HG02759 (cell line): ENCODE results near the gene PCDHB14.
"Not testable (repeated sequence)": the region's sequence is repeated elsewhere in the genome, so short reads cannot be mapped to it uniquely, and the experiment has no call there.

Experiments
- ATAC-seq: cut with Tn5 transposase; IDR thresholded peaks from one replicate; pipeline ENCODE4 v1.9.1; 2021; ENCODE audit warnings: mild to moderate bottlenecking, moderate library complexity; ENCODE audit not compliant: unreplicated experiment

PCDHB14 gene

DNA sequence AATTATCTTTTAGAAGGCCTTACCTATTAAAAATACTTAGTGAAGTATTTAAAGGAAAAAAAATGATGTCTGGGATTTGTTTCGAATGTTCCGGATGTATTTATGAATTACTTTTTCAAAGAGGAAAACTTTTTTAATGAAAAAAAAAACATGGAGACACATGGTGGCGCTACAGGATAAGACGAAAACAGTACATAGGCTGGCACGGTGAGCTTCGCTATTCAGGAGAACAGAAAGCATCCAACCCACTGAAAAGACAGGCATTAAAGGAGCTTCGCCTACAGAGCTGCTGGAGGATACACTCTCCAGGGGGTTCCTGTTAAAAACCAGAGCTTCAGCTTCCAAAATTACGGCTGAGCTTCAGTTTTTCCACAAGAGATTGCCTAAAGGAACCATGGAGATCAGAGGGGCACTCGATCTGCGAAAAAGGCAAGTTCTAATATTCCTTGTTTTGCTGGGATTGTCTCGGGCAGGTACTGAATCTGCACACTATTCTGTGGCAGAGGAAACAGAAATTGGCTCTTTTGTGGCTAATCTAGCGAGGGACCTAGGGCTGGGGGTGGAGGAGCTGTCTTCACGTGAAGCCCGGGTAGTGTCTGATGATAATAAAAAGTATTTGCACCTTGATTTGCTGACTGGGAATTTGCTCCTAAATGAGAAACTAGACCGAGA, at the start of gene PCDHB14:
Gene PCDHB14 (plus strand): TSS at position 232 of the 672 bp plus-strand sequence. CDS start 163 bp downstream, at position 395.
- no peak for ATAC-seq

DNA sequence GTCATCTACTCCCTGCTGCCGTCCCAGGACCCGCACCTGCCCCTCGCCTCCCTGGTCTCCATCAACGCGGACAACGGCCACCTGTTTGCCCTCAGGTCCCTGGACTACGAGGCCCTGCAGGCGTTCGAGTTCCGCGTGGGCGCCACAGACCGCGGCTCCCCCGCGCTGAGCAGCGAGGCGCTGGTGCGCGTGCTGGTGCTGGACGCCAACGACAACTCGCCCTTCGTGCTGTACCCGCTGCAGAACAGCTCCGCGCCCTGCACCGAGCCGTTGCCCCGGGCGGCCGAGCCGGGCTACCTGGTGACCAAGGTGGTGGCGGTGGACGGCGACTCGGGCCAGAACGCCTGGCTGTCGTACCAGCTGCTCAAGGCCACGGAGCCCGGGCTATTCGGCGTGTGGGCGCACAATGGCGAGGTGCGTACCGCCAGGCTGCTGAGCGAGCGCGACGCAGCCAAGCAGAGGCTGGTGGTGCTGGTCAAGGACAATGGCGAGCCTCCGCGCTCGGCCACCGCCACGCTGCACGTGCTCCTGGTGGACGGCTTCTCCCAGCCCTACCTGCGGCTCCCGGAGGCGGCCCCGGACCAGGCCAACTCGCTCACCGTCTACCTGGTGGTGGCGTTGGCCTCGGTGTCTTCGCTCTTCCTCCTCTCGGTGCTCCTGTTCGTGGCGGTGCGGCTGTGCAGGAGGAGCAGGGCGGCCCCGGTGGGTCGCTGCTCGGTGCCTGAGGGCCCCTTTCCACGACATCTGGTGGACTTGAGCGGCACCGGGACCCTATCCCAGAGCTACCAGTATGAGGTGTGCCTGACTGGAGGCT, 48.6 kb upstream of the PCDHB14 start:
- ATAC-seq, result not testable (repeated sequence)

DNA sequence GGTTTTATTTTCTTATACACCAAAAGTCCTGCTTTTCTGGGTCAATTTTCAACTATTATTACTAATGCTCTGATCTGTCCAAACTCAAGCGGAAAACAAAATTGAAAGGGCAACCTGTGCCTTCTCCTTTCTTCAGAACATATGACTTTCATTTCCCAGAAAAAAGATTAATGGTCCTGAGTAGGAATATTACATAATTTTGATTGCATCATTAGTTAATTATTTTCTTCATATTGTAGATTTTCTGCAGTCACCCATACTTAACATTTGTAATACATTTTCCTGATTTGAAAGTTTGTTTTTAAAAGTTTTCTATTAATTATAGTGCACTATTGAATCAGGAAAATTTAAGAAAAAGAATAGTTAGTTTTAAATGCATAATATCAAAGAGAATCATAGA, 47.2 kb upstream of the PCDHB14 start:
- ATAC-seq, result no peak

DNA sequence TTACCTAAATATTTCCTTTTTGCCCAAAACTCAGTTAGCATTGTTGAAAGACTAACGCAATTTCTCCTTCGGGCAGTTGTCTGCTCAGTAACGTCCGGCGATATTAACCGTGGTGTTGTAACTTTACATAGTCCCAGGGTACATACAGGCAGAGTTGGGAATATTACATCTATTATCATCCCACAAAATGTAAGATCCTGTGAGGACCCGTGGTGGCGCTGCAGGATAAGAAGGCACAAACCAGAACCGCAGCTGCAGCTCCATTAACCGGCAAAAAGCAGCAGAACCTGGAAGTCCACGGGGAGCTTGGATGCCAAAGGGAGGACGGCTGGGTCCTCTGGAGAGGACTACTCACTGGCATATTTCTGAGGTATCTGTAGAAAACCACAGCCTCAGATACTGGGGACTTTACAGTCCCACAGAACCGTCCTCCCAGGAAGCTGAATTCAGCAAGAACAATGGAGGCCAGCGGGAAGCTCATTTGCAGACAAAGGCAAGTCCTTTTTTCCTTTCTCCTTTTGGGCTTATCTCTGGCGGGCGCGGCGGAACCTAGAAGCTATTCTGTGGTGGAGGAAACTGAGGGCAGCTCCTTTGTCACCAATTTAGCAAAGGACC, 45.5 kb upstream of the PCDHB14 start, which contains the start of gene PCDHB8:
Gene PCDHB8 (plus strand): TSS at position 214 of the 615 bp plus-strand sequence. CDS start 245 bp downstream, at position 459.
- ATAC-seq, result not testable (repeated sequence)

DNA sequence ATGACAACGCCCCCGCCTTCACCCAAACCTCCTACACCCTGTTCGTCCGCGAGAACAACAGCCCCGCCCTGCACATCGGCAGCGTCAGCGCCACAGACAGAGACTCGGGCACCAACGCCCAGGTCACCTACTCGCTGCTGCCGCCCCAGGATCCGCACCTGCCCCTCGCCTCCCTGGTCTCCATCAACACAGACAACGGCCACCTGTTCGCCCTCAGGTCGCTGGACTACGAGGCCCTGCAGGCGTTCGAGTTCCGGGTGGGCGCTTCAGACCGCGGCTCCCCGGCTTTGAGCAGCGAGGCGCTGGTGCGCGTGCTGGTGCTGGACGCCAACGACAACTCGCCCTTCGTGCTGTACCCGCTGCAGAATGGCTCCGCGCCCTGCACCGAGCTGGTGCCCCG, 43.8 kb upstream of the PCDHB14 start:
- not testable (repeated sequence) for ATAC-seq

DNA sequence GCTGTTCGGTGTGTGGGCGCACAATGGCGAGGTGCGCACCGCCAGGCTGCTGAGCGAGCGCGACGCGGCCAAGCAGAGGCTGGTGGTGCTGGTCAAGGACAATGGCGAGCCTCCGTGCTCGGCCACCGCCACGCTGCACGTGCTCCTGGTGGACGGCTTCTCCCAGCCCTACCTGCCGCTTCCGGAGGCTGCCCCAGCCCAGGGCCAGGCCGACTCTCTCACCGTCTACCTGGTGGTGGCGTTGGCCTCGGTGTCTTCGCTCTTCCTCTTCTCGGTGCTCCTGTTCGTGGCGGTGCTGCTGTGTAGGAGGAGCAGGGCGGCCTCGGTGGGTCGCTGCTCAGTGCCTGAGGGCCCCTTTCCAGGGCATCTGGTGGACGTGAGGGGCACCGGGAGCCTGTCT, 43.3 kb upstream of the PCDHB14 start:
- not testable (repeated sequence) for ATAC-seq

DNA sequence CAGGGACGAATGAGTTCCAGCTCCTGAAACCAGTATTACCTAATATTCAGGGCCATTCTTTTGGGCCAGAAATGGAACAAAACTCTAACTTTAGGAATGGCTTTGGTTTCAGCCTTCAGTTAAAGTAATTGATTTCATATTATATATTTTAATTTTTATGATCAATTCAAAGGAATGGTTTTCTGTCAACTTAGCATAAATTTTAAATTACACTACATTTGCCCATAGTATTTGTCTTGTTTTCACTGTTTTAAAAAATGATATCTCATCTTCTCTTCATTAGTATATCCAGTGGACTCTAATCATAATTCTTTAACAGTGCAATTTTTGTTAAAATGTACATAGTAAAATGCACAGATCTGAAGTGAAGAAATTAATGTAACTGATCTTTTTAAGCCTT, 42.8 kb upstream of the PCDHB14 start:
- ATAC-seq, result no peak

DNA sequence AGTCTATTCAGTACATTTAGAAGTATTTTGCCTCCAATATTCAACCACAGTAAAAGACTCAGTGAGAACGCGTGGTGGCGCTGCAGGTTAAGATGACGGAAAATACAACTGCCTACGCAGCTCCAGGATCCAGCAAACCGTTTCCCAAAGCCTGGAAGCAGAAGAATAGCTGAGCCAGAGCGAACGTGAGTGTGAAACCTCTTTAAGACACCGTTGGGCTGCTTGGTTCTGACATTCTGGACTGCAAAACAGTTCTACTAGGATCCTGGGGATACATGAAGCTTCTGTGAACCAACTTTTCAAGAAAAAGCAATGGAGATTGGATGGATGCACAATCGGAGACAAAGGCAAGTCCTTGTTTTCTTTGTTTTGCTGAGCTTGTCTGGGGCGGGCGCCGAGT, 40.9 kb upstream of the PCDHB14 start, which contains the start of gene PCDHB16:
Gene PCDHB16 (plus strand): TSS at position 140 of the 400 bp plus-strand sequence. CDS start 173 bp downstream, at position 313.
- ATAC-seq, result no peak

DNA sequence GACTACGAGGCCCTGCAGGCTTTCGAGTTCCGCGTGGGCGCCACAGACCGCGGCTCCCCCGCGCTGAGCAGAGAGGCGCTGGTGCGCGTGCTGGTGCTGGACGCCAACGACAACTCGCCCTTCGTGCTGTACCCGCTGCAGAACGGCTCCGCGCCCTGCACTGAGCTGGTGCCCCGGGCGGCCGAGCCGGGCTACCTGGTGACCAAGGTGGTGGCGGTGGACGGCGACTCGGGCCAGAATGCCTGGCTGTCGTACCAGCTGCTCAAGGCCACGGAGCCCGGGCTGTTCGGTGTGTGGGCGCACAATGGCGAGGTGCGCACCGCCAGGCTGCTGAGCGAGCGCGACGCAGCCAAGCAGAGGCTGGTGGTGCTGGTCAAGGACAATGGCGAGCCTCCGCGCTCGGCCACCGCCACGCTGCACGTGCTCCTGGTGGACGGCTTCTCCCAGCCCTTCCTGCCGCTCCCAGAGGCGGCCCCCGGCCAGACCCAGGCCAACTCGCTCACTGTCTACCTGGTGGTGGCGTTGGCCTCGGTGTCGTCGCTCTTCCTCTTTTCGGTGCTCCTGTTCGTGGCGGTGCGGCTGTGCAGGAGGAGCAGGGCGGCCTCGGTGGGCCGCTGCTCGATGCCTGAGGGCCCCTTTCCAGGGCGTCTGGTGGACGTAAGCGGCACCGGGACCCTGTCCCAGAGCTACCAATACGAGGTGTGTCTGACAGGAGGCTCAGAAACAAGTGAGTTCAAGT, 38.9 kb upstream of the PCDHB14 start:
- not testable (repeated sequence) for ATAC-seq

DNA sequence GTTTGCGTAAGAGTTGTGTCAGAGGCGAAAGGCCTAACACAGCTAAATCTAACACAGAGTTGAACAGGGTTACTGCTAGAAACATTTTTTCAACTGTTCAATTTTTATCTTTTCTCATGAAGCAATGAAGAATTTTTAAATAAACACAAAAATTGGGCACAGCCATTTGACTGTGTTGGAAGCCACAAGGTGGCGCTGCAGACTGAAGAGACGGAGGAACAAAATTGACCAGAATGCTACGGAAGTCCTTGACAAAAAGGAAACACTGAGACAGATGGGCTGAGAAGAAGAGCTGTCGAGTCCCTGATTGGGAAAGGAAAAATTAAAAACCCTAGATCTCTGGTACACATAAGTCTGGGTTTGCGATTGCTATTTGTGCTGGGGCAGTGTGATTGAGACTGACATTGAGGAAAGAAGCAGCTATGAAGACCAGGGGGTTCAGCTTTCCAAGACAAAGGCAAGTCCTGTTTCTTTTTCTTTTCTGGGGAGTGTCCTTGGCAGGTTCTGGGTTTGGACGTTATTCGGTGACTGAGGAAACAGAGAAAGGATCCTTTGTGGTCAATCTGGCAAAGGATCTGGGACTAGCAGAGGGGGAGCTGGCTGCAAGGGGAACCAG, 36.1 kb upstream of the PCDHB14 start, which contains the start of gene PCDHB9:
Gene PCDHB9 (plus strand): TSS at position 265 of the 616 bp plus-strand sequence. CDS start 158 bp downstream, at position 423.
- ATAC-seq, result no peak

DNA sequence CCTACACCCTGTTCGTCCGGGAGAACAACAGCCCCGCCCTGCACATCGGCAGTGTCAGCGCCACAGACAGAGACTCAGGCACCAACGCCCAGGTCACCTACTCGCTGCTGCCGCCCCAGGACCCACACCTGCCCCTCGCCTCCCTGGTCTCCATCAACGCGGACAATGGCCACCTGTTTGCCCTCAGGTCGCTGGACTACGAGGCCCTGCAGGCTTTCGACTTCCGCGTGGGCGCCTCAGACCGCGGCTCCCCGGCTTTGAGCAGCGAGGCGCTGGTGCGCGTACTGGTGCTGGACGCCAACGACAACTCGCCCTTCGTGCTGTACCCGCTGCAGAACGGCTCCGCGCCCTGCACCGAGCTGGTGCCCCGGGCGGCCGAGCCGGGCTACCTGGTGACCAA, 34.5 kb upstream of the PCDHB14 start:
- ATAC-seq, result not testable (repeated sequence)

DNA sequence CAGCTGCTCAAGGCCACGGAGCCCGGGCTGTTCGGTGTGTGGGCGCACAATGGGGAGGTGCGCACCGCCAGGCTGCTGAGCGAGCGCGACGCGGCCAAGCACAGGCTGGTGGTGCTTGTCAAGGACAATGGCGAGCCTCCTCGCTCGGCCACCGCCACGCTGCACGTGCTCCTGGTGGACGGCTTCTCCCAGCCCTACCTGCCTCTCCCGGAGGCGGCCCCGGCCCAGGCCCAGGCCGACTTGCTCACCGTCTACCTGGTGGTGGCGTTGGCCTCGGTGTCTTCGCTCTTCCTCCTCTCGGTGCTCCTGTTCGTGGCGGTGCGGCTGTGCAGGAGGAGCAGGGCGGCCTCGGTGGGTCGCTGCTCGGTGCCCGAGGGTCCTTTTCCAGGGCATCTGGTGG, 34.0 kb upstream of the PCDHB14 start:
- ATAC-seq, result not testable (repeated sequence)

DNA sequence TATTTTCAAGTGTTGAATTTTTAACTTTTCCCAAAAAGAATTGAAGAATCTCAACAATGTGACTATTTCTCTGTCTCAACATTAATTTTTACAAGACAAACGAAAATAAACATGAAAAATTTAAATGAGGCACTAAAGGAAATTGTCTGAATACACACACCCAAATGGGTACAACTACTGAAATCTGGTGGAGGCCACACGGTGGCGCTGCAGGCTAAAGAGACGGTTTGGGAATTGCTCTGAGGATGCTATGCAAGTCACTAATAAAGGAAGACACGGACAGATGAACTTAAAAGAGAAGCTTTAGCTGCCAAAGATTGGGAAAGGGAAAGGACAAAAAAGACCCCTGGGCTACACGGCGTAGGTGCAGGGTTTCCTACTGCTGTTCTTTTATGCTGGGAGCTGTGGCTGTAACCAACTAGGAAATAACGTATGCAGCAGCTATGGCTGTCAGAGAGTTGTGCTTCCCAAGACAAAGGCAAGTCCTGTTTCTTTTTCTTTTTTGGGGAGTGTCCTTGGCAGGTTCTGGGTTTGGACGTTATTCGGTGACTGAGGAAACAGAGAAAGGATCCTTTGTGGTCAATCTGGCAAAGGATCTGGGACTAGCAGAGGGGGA, 30.9 kb upstream of the PCDHB14 start, which contains the start of gene PCDHB10:
Gene PCDHB10 (plus strand): TSS at position 244 of the 616 bp plus-strand sequence. CDS start 200 bp downstream, at position 444.
- ATAC-seq, result no peak

DNA sequence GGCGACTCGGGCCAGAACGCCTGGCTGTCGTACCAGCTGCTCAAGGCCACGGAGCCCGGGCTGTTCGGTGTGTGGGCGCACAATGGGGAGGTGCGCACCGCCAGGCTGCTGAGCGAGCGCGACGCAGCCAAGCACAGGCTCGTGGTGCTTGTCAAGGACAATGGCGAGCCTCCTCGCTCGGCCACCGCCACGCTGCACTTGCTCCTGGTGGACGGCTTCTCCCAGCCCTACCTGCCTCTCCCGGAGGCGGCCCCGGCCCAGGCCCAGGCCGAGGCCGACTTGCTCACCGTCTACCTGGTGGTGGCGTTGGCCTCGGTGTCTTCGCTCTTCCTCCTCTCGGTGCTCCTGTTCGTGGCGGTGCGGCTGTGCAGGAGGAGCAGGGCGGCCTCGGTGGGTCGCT, 28.8 kb upstream of the PCDHB14 start:
- ATAC-seq, result not testable (repeated sequence)

DNA sequence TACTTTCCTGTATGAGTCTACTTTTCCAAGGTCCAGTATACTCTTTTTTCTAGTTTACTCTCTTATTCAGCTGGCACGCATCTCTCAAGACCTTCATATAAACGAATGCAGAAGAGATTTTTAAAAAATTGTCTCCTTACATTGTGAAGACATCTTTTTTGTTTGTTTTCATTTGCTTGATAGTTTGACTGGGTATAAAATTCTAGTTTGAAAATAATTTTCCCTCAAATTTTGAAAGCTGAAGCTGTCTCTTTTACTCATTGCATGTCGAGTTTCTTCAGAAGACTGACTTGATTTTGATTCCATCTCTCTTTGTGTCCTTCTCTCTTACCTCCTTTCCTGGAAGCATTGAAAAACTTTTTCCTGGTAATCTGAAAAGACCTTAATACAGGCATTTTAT, 26.8 kb upstream of the PCDHB14 start:
- ATAC-seq, result no peak

DNA sequence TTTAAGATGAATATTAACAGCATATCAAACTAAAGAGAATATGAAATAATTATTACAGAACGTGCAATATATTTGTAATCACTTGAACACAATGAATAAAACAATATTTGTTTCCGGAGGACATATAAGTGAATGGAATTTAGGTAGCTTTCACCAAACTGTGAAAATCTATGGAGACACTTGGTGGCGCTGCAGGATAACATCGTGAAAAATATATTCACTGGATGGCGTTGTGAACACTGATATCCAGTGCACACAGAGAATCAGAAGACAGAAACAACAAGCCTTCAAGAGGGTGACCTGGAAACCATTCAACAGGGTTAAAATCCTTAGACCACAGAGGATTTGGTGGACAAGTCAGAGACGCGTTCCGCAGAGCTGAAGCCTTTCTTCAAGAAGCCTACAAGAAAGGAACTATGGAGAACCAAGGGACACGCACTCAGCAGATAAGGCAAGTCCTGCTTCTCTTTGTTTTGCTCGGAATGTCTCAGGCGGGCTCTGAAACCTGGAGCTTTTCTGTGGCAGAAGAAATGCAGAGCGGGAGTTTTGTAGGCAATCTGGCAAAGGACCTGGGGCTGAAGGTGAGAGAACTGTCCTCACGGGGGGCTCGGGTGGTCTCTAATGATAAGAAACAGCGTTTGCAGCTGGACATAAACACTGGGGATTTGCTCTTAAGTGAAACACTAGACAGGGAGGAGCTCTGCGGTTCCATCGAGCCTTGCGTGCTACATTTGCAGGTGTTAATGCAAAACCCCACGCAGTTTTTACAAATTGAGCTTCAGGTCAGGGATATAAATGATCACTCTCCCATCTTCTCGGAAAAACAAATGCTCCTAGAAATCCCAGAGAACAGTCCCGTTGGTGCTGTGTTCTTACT, 23.5 kb upstream of the PCDHB14 start, which contains the start of gene PCDHB11:
Gene PCDHB11 (plus strand): TSS at position 269 of the 877 bp plus-strand sequence. CDS start 148 bp downstream, at position 417.
- ATAC-seq, result no peak

DNA sequence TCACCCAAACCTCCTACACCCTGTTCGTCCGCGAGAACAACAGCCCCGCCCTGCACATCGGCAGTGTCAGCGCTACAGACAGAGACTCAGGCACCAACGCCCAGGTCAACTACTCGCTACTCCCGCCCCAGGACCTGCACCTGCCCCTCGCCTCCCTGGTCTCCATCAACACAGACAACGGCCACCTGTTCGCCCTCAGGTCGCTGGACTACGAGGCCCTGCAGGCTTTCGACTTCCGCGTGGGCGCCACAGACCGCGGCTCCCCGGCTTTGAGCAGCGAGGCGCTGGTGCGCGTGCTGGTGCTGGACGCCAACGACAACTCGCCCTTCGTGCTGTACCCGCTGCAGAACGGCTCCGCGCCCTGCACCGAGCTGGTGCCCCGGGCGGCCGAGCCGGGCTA, 22.0 kb upstream of the PCDHB14 start:
- not testable (repeated sequence) for ATAC-seq

DNA sequence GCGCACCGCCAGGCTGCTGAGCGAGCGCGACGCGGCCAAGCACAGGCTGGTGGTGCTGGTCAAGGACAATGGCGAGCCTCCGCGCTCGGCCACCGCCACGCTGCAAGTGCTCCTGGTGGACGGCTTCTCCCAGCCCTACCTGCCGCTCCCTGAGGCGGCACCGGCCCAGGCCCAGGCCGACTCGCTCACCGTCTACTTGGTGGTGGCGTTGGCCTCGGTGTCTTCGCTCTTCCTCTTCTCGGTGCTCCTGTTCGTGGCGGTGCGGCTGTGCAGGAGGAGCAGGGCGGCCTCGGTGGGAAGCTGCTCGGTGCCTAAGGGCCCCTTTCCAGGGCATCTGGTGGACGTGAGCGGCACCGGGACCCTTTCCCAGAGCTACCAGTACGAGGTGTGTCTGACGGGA, 21.5 kb upstream of the PCDHB14 start:
- ATAC-seq, result not testable (repeated sequence)
